HL-60/S4 (cell line): Measurements from ENCODE around the gene TINAGL1.

Source experiments
- in situ Hi-C: fragments of 300-500 bp; cut with MboI; formaldehyde crosslinking; loops from 2 replicates; pipeline ENCODE4 v1.14.3; 2022; ENCODE audit warnings: low sequenced_read_pairs

Gene TINAGL1

DNA sequence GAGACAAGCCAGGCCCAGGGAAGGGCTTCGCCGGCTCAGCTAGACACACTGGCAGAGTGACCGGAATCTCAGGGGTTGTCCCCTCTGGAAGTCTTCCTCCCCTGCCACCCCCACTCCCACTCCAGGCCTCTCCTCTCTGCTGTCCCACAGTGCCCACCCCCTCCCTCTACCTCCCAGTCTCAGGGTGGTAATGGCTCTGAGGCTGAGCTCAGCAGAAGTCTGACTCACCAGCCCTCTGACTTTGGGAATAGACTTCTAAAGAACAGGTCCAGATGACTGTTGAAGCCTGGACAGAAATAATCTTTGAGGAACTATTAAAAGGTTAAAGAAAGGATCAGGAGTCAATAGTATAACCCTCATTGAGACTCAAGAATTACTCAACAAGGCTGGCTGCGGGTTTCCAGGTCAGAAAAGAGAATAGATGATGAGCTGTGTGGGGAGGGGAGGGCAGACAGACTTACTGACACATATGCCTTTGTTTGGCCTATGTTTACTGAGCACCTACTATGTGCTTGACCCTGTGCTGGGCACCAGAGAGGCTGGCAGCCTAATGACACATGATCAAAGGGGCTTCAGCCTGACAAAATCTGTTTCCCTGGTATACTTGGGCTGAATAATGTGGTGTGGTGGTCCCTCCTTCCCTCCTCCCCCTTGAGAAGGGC lies 49.4 kb downstream of the TINAGL1 start:
- in situ Hi-C loops = no loop called here

DNA sequence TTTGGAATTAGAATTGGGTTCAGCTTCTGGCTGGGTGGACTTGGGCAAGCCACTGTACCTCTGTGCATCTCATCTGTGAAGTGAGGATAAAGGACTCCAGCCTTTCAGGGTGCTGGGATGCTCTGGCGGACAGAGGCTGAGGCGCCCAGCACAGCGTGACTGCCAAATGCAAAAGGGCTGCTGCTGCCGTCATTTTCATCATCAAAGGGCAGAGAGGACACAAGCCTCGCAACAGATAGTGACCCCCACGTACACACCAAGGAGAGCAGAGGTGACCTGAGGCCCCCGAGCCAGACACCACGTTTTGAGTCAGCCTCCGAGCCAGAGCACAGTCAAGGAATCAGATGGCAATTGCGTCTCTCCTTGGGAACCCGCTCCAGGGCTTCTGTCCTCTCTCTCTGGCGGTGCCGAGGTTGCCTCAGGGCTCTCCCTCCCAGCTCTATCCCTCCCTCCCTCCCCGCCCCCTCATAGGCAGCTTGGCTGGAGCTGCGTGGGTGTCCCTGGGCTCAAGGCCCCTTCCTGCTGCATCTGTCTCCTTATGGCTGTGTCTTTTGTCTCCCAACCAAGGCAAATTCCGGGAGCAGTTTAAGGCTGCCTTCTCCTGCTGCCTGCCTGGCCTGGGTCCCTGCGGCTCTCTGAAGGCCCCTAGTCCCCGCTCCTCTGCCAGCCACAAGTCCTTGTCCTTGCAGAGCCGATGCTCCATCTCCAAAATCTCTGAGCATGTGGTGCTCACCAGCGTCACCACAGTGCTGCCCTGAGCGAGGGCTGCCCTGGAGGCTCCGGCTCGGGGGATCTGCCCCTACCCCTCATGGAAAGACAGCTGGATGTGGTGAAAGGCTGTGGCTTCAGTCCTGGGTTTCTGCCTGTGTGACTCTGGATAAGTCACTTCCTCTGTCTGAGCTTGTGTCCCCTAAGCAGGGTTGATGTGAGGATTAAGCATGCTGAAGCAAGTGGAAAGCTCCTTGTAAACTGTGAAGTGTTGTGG lies 50.2 kb downstream of the TINAGL1 start:
- in situ Hi-C loops = no loop called here

DNA sequence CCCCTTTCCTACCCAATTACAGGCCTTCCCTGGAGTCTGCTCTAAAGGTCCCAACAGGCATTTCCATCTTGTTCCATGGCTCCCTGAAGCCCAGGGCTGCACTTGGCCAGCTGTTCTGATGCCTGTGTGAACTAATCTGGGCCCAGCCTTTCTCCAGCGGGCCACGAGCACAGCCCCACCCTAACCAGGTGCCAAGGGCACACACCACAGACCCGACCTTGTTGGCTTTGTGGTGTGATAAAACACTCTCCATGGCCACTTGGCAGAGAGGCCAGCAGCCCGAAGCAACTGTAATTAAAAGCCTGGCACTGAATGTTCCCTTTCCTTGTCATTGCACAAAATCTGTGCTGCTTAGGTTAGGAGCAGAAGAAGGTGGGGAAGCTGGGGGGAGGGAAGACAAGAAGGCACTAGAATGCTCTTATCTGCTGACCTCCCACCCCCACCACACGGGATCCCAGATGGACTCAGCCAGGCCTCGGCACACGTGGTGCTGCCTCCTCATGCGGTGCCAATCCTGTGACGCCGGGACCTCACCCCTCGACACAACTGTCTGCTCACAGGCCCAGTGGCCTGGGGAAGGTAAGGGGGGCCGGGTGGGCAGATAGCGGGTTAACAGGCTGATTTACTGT lies 51.1 kb downstream of the TINAGL1 start:
- in situ Hi-C loops = no loop called here

DNA sequence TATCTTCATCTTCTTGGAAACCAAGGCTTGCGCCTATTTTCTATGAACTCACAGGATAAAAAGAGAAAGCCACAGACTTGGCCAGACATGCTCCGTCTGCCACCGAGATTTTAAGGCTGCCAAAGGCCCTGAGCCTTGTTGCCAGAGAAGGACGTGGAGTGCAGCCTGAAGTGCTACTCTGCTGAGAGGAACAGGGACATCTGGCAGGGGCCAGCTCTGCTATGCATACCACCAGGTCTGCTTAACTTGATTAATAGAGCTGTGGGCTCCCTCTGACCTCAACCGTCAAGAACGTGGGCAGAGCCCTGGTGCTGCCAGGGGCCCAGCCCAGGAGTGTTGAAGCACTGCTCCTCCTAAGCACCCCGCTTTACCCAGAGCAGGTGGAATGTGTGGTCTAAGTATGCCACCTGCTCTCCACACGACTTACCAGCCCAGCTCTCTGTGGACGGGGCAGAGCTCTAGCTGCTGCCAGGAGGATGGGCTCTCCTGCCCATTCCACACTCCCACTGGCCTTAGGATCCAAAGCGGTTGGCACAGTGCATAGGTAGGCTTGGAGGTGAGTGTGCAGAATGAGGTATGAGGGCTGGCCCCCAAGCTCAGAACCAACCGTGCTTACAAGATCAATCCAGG lies 51.7 kb downstream of the TINAGL1 start:
- in situ Hi-C loops = no loop called here

GRCh38 chr1:31628931-31629556 lies 52.7 kb downstream of the TINAGL1 start:
- in situ Hi-C loops = no loop called here

GRCh38 chr1:31632649-31633048 lies 56.3 kb downstream of the TINAGL1 start:
- in situ Hi-C loops = no loop called here

- in situ Hi-C loops = no loop called here
Observed at GRCh38 chr1:31633117-31633516, 56.8 kb downstream of the TINAGL1 start.
